ENCODE results near the gene BEGAIN.

BEGAIN gene

GRCh38 chr14:100494645-100495044, 92.6 kb downstream of the BEGAIN start:
- Histone ChIP-seq H3K4me1 (ENCODE audit: control insufficient read depth, insufficient read depth, low read length) (no peaks in the 10 kb centered on the region), H3K36me3 (ENCODE audit: control insufficient read depth, insufficient read depth, low read length) (no peaks in the 10 kb centered on the region), H3K9me3 (ENCODE audit: control insufficient read depth, insufficient read depth, low read length) (no peaks in the 10 kb centered on the region), H3K4me3 (ENCODE audit: low read depth, low read length) (no peak overlapping the region), H3K27me3 (ENCODE audit: control insufficient read depth, insufficient read depth, low read length) (no peaks in the 10 kb centered on the region), H3K9ac (ENCODE audit: low read depth, low read length) (no peak overlapping the region)

- Histone ChIP-seq H3K36me3 (ENCODE audit: control insufficient read depth, insufficient read depth, low read length) (no peaks in the 10 kb centered on the region), H3K4me1 (ENCODE audit: control insufficient read depth, insufficient read depth, low read length) (peaks cover 2% of the 10 kb centered on the region), H3K9ac (ENCODE audit: low read depth, low read length) (no peak overlapping the region), H3K27me3 (ENCODE audit: control insufficient read depth, insufficient read depth, low read length) (no peaks in the 10 kb centered on the region), H3K9me3 (ENCODE audit: control insufficient read depth, insufficient read depth, low read length) (no peaks in the 10 kb centered on the region), H3K4me3 (ENCODE audit: low read depth, low read length) (no peak overlapping the region)
Measured at GRCh38 chr14:100490252-100490651, 97.0 kb downstream of the BEGAIN start.

- no peak overlapping the region for H3K4me3 ChIP-seq (ENCODE audit: low read depth, low read length)
- no peaks in the 10 kb centered on the region for H3K27me3 ChIP-seq (ENCODE audit: control insufficient read depth, insufficient read depth, low read length)
- H3K4me1 ChIP-seq (ENCODE audit: control insufficient read depth, insufficient read depth, low read length), result peaks cover 2% of the 10 kb centered on the region
- H3K9me3 ChIP-seq (ENCODE audit: control insufficient read depth, insufficient read depth, low read length), result no peaks in the 10 kb centered on the region
- H3K36me3 ChIP-seq (ENCODE audit: control insufficient read depth, insufficient read depth, low read length), result no peaks in the 10 kb centered on the region
- no peak overlapping the region for H3K9ac ChIP-seq (ENCODE audit: low read depth, low read length)
Measured at GRCh38 chr14:100488057-100488456, 99.2 kb downstream of the BEGAIN start.

GRCh38 chr14:100487304-100487703, 99.9 kb downstream of the BEGAIN start:
- H3K27me3 ChIP-seq (ENCODE audit: control insufficient read depth, insufficient read depth, low read length), result no peaks in the 10 kb centered on the region
- H3K9ac ChIP-seq (ENCODE audit: low read depth, low read length), result no peak overlapping the region
- H3K9me3 ChIP-seq (ENCODE audit: control insufficient read depth, insufficient read depth, low read length), result no peaks in the 10 kb centered on the region
- H3K36me3 ChIP-seq (ENCODE audit: control insufficient read depth, insufficient read depth, low read length), result no peaks in the 10 kb centered on the region
- peaks cover 2% of the 10 kb centered on the region for H3K4me1 ChIP-seq (ENCODE audit: control insufficient read depth, insufficient read depth, low read length)
- H3K4me3 ChIP-seq (ENCODE audit: low read depth, low read length), result no peak overlapping the region

All from iPS-15b (cell line).